HL-60 (cell line): ENCODE results near the gene SAFB.

Experiments
- CTCF ChIP-seq: IDR thresholded peaks from one replicate; pipeline ENCODE4 v1.5.1; 2011; ENCODE audit warnings: low read length, control low read depth, inconsistent platforms; ENCODE audit not compliant: insufficient read depth
- GABPA ChIP-seq: IDR thresholded peaks from 2 replicates; pipeline ENCODE4 v1.6.1; 2012; ENCODE audit warnings: low read depth
- POLR2AphosphoS5 ChIP-seq: IDR thresholded peaks from 2 replicates; pipeline ENCODE4 v1.6.1; 2012; ENCODE audit warnings: low read depth
- SPI1 ChIP-seq: IDR thresholded peaks from 2 replicates; pipeline ENCODE4 v1.6.1; 2012; ENCODE audit warnings: low read depth, mild to moderate bottlenecking, borderline replicate concordance

GRCh38 chr19:5578097-5578846 lies 44.6 kb upstream of the SAFB start:
- TF ChIP-seq POLR2AphosphoS5 (no peak), CTCF (peak; percentile 90), GABPA (no peak), SPI1 (no peak)
